CD4-positive, CD25-positive, alpha-beta regulatory T cell (primary cell): Measurements from ENCODE around the gene CELF5. TPM values are rescaled to one million over a fixed set of nuclear protein-coding genes. Genes with fewer than 3 reads are reported as not detected.

Experiments
- ATAC-seq, 2 donors: fragments of 150-1000 bp; cut with Tn5 transposase; one replicate each; pipeline ENCODE4 v1.10.0; 2021; ENCODE audit warnings: low read depth in 2 of 2, moderate number of reproducible peaks in 2 of 2, moderate library complexity in 1 of 2
- DNase-seq, 3 donors: peaks; one replicate each; pipeline versions ENCODE4 v3.0.0 to v3.0.0-alpha.2; 2012 to 2022; ENCODE audit warnings: mixed read lengths in 1 of 3
- H3K27ac ChIP-seq: one replicate; pipeline ENCODE4 v1.7.0; 2013; ENCODE audit warnings: mild to moderate bottlenecking, low read length; ENCODE audit not compliant: insufficient read depth, poor library complexity, severe bottlenecking
- H3K27me3 ChIP-seq: one replicate; pipeline ENCODE4 v1.7.0; 2013; ENCODE audit warnings: low read length; ENCODE audit not compliant: control insufficient read depth, insufficient read depth
- H3K36me3 ChIP-seq: one replicate; pipeline ENCODE4 v1.7.0; 2013; ENCODE audit warnings: mild to moderate bottlenecking, low read length, moderate library complexity; ENCODE audit not compliant: control insufficient read depth, insufficient read depth
- H3K4me1 ChIP-seq: 2 replicates; pipeline ENCODE4 v1.7.0; 2013; ENCODE audit warnings: mild to moderate bottlenecking, low read length; ENCODE audit not compliant: insufficient read depth, control insufficient read depth, poor library complexity, severe bottlenecking
- H3K4me3 ChIP-seq: one replicate; pipeline ENCODE4 v1.7.0; 2013; ENCODE audit warnings: low read depth, mild to moderate bottlenecking, low read length, moderate library complexity
- H3K9me3 ChIP-seq, 2 experiments: 1 replicate in 1 of 2; 2 replicates in 1 of 2; pipeline ENCODE4 v1.7.0; 2013; ENCODE audit warnings: low read length in 2 of 2, mild to moderate bottlenecking in 1 of 2, moderate library complexity in 1 of 2; ENCODE audit not compliant: control insufficient read depth in 2 of 2
- H3K27ac Mint-ChIP-seq, 3 donors: one replicate each; pipeline ENCODE4 v1.8.0; 2020 to 2022; ENCODE audit warnings: mild to moderate bottlenecking in 3 of 3, mixed read lengths in 3 of 3, moderate library complexity in 2 of 3
- H3K27me3 Mint-ChIP-seq: one replicate; pipeline ENCODE4 v1.8.0; 2022; ENCODE audit warnings: mild to moderate bottlenecking, mixed read lengths
- H3K36me3 Mint-ChIP-seq: one replicate; pipeline ENCODE4 v1.8.0; 2020; ENCODE audit warnings: mixed read lengths
- H3K4me1 Mint-ChIP-seq, 4 donors: one replicate each; pipeline ENCODE4 v1.8.0; 2020 to 2022; ENCODE audit warnings: mixed read lengths in 4 of 4, mild to moderate bottlenecking in 1 of 4
- H3K4me3 Mint-ChIP-seq, 4 donors: one replicate each; pipeline ENCODE4 v1.8.0; 2020 to 2022; ENCODE audit warnings: mild to moderate bottlenecking in 4 of 4, mixed read lengths in 4 of 4, moderate library complexity in 3 of 4
- H3K9me3 Mint-ChIP-seq, 7 donors: one replicate each; pipeline ENCODE4 v1.8.0; 2020 to 2022; ENCODE audit warnings: mixed read lengths in 7 of 7, mild to moderate bottlenecking in 3 of 7, moderate library complexity in 2 of 7
- polyA plus RNA-seq, 4 donors: library from polyadenylated mRNA; unstranded; fragments of 300-500 nt; fragmentation: Illumina TruSeq; gene quantifications; one replicate each; pipeline ENCODE4 v1.2.3, GENCODE V29; 2021
- total RNA-seq: library from RNA; stranded (reverse); gene quantifications from one replicate; pipeline ENCODE4 v1.2.3, GENCODE V29; 2022

The CELF5 gene
- total and polyA plus RNA-seq, 5 donors from 2014 or later = 0.17 TPM; not detected in 4

DNA sequence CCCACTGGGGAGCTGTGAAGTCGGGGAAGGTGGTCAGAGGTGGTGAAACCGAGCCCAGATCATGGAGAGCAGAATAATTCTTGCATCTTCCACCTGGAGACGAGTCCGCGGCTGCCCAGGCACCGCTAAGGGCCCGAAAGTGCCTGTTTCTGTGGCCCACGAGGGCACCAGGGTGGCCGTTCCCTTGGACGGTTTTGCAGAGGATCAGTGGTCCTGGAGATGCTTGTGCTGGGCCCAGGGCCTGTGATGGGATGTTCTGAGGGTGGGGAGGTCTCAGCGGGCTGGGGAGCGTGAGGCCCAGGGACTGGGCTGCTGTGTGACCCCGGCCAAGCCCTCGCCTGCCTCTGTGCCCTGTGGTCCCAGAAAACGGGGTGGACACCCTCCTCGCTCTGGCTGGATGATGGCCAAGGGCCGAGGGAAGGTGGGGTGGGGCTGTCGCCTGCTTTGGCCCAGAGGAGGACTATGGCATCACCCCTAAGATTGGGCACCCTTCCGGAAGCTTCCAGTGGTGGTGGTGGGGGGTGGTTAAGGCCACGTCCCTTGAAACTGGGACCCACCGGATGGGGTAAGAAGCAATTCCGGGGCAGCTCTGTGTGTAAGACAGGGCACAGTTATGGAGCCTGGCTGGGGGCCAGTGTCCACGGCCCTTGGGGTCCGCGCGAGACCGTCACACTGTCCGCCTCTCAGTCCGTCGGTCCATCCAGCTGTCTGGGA lies 90.7 kb downstream of the CELF5 start:
- ATAC-seq (no peak), DNase-seq (no peak)
- H3K27me3 Mint-ChIP-seq = peaks cover 20% of the 10 kb centered on the region
- H3K4me1 Mint-ChIP-seq = peaks cover 0 to 2% (median 0%) of the 10 kb centered on the region in 4 donors
- no peaks in the 10 kb centered on the region for H3K4me1 ChIP-seq
- H3K27ac Mint-ChIP-seq = no peak overlapping the region
- no peaks in the 10 kb centered on the region for H3K9me3 ChIP-seq
- H3K27ac ChIP-seq = no peak overlapping the region
- H3K9me3 Mint-ChIP-seq = peaks cover 0 to 3% (median 0%) of the 10 kb centered on the region in 7 donors
- H3K4me3 Mint-ChIP-seq = no peak overlapping the region
- H3K36me3 ChIP-seq = no peaks in the 10 kb centered on the region
- H3K36me3 Mint-ChIP-seq = no peaks in the 10 kb centered on the region
- H3K4me3 ChIP-seq = no peak overlapping the region
- no peaks in the 10 kb centered on the region for H3K27me3 ChIP-seq

DNA sequence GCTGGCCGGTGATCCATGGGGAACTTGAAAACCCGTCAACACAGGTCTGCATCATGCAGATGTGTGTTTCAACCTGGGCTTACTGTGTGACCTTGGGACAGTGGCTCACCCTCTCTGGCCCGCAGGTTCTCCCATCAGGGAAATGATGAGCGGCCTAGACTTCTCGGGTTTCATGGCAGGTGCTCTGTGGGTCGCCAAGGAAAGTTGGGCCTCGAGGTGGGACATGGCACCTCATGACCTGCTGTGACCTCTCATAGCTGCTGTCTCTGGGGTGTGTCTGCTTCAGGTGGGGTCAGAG lies 91.2 kb downstream of the CELF5 start:
- Mint-ChIP-seq H3K9me3 (peaks cover 0 to 2% (median 0%) of the 10 kb centered on the region in 7 donors), H3K4me3 (no peak overlapping the region), H3K4me1 (peaks cover 0 to 2% (median 0%) of the 10 kb centered on the region in 4 donors), H3K36me3 (no peaks in the 10 kb centered on the region), H3K27me3 (peaks cover 15% of the 10 kb centered on the region), H3K27ac (no peak overlapping the region)
- Histone ChIP-seq H3K27ac (no peak overlapping the region), H3K4me1 (no peaks in the 10 kb centered on the region), H3K4me3 (no peak overlapping the region), H3K36me3 (no peaks in the 10 kb centered on the region), H3K9me3 (no peaks in the 10 kb centered on the region), H3K27me3 (no peaks in the 10 kb centered on the region)
- DNase-seq (no peak), ATAC-seq (no peak)

DNA sequence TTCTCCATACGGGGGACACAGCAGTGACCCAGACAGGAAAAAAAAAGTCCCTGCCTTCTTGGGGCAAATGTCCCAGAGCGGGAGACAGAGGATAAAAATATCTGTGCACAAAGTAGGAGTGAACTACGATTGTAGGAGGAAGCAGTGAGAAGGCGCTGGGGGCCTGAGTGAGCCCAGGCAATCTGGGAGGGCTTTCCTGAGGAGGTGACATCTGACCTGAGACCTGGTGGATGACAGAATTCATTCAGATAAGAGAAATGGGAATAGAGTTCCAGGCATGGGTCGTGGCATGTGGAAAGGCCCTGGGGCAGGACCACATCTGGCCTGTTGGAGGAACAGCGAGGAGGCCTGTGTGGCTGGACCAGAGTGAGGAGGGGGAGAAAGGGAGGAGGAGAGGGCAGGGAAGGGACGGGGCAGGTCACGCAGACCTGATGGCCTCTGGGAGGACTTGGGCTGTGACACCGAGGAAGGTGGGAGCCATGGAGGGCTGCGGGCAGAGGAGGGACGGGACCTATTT lies 91.7 kb downstream of the CELF5 start:
- Mint-ChIP-seq H3K27ac (no peak overlapping the region), H3K4me3 (no peak overlapping the region), H3K4me1 (peaks cover 0 to 2% (median 0%) of the 10 kb centered on the region in 4 donors), H3K27me3 (peaks cover 13% of the 10 kb centered on the region), H3K36me3 (no peaks in the 10 kb centered on the region), H3K9me3 (peaks cover 0 to 2% (median 0%) of the 10 kb centered on the region in 7 donors)
- no peaks in the 10 kb centered on the region for H3K36me3 ChIP-seq
- no peak overlapping the region for H3K4me3 ChIP-seq
- ATAC-seq (no peak), DNase-seq (no peak)
- no peaks in the 10 kb centered on the region for H3K9me3 ChIP-seq
- H3K27me3 ChIP-seq = no peaks in the 10 kb centered on the region
- H3K27ac ChIP-seq = no peak overlapping the region
- H3K4me1 ChIP-seq = no peaks in the 10 kb centered on the region

DNA sequence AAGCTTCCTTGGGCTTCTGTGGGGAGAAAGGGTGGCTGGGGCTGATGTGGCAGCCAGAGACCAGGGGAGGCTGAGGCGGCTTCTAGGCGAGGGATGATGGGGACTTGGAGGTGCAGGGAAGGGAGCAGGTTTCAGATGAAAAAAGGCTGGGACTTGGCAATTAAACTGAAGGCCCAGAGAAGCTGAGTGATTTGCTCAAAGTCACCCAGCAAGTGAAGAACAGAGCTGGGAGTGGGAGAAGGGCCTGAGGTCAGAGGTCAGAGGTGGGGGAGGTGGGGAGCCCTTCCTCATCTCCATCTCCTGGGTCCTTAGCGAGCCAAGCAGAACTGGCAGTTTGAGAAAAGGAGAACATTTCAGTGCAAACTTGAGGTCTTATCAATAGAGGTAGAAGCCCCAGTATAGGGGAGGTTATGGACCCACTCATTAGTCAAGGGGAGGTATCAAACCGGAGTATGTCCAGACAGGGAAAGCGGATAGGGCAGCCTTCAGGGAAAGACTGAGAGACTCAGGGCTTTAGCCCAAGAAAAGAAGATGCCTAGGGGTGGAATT lies 92.3 kb downstream of the CELF5 start:
- Mint-ChIP-seq H3K4me1 (peaks cover 0 to 2% (median 0%) of the 10 kb centered on the region in 4 donors), H3K27me3 (peaks cover 8% of the 10 kb centered on the region), H3K4me3 (no peak overlapping the region), H3K9me3 (peaks cover 0 to 2% (median 0%) of the 10 kb centered on the region in 7 donors), H3K27ac (peak overlapping the region in 1 of 3 donors; percentile 84), H3K36me3 (no peaks in the 10 kb centered on the region)
- DNase-seq (no peak), ATAC-seq (no peak)
- Histone ChIP-seq H3K27me3 (no peaks in the 10 kb centered on the region), H3K4me1 (no peaks in the 10 kb centered on the region), H3K27ac (no peak overlapping the region), H3K9me3 (no peaks in the 10 kb centered on the region), H3K36me3 (no peaks in the 10 kb centered on the region), H3K4me3 (no peak overlapping the region)

DNA sequence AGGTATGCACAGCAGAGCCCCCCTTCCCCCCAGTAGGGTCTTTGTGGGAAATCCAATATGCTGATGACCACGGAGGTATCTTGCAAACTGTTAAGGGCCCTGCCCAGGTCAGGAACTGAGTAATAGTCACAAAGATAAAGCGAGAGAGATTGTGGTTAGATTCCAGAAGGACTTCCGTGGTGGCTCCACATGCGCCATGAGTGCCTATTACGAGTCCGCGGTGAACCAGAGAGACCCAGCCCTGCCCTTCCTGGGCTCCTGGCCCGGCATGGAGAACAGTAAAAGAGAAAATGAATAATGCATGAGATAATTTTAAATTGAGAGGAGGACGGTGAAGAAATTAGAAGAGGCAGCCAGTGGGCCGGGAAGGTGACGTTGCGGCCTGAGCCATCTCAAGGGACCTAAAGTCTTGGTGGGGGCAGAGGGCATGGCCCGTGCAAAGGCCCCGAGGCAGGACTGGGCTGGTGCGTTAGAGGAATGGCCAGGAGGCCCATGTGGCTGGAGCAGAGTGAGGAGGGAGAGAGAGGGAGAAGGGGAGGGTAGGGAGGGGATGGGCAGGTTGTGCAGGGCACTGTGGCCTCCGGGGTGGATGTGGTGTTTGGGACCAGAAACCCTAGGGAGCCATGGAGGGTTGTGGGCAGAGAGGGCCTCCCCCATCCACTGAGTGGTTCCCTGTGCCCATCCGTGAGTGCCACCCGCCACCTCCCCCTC lies 95.3 kb downstream of the CELF5 start:
- Histone ChIP-seq H3K9me3 (no peaks in the 10 kb centered on the region), H3K27me3 (no peaks in the 10 kb centered on the region), H3K36me3 (no peaks in the 10 kb centered on the region), H3K27ac (no peak overlapping the region), H3K4me3 (no peak overlapping the region), H3K4me1 (no peaks in the 10 kb centered on the region)
- ATAC-seq (no peak), DNase-seq (no peak)
- Mint-ChIP-seq H3K27ac (no peak overlapping the region), H3K36me3 (no peaks in the 10 kb centered on the region), H3K4me1 (peaks cover 0 to 2% (median 0%) of the 10 kb centered on the region in 4 donors), H3K4me3 (no peak overlapping the region), H3K27me3 (peaks cover 11% of the 10 kb centered on the region), H3K9me3 (peaks cover 0 to 2% (median 0%) of the 10 kb centered on the region in 7 donors)

DNA sequence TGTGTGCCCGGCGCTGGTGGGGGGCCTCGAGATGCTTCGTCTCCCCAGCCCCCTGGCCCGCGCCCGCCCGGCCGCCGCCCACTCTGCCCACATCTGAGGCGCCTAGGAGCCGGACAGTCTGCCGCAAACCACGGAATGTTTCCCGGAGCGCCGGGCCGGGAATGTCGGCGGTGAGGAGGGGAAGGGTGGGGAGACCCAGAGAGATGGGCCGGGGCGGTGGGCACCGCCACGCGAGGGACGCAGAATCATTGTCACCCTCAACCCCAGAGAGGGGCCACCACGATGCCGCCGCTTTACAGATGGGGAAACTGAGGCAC lies 95.9 kb downstream of the CELF5 start:
- H3K9me3 ChIP-seq = no peaks in the 10 kb centered on the region
- Mint-ChIP-seq H3K27me3 (peaks cover 11% of the 10 kb centered on the region), H3K9me3 (peaks cover 0 to 2% (median 0%) of the 10 kb centered on the region in 7 donors), H3K4me1 (peaks cover 0 to 2% (median 0%) of the 10 kb centered on the region in 4 donors), H3K4me3 (no peak overlapping the region), H3K36me3 (no peaks in the 10 kb centered on the region), H3K27ac (no peak overlapping the region)
- ATAC-seq (no peak), DNase-seq (no peak)
- H3K27me3 ChIP-seq = no peaks in the 10 kb centered on the region
- no peak overlapping the region for H3K27ac ChIP-seq
- no peaks in the 10 kb centered on the region for H3K36me3 ChIP-seq
- no peaks in the 10 kb centered on the region for H3K4me1 ChIP-seq
- no peak overlapping the region for H3K4me3 ChIP-seq

DNA sequence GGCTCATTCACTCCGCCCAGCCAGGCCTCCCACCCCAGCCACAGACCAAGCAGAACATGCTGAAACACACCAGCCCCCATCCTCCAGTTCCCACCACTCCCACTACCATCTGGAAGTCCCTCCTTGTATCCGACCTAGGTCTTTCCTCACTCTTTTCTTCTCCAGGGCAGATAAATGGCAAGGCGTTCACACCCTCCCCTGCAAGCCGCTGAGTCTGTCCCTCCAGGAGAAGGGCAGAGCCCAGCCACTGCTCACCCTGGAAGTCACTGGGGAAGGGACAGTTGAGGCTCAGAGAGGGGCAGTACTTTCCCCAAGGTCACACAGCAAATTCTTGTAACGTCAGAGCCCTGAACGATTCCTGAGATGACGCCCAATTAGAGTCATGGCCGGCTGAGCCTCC lies 96.4 kb downstream of the CELF5 start:
- Mint-ChIP-seq H3K9me3 (peaks cover 0 to 2% (median 0%) of the 10 kb centered on the region in 7 donors), H3K27ac (no peak overlapping the region), H3K4me1 (peaks cover 0 to 2% (median 0%) of the 10 kb centered on the region in 4 donors), H3K4me3 (no peak overlapping the region), H3K36me3 (no peaks in the 10 kb centered on the region), H3K27me3 (peaks cover 10% of the 10 kb centered on the region)
- no peak for ATAC-seq
- no peak for DNase-seq
- no peaks in the 10 kb centered on the region for H3K27me3 ChIP-seq
- no peaks in the 10 kb centered on the region for H3K4me1 ChIP-seq
- H3K9me3 ChIP-seq = no peaks in the 10 kb centered on the region
- no peaks in the 10 kb centered on the region for H3K36me3 ChIP-seq
- H3K27ac ChIP-seq = no peak overlapping the region
- H3K4me3 ChIP-seq = no peak overlapping the region
